CD8-positive, alpha-beta memory T cell (primary cell): Measurements from ENCODE around the gene IGFBP7. TPM values are rescaled to one million over a fixed set of nuclear protein-coding genes. Genes with fewer than 3 reads are reported as not detected.

Source experiments
- CTCF ChIA-PET: fragments of 350-600 bp; sonication (Branson Sonifier 250); formaldehyde crosslinking; loops from one replicate; lab custom pipeline; 2021; ENCODE audit warnings: antibody characterized with exemption; lab: Charles Lee
- POLR2A ChIA-PET: fragments of 350-600 bp; sonication (Branson Sonifier 250); formaldehyde crosslinking; loops from one replicate; lab custom pipeline; 2021; ENCODE audit warnings: antibody characterized with exemption; lab: Charles Lee
- DNase-seq, 5 donors: peaks; one replicate each; pipeline versions ENCODE4 v3.0.0 to v3.0.0-alpha.2; 2020 to 2022; ENCODE audit warnings: mixed read lengths in 1 of 5
- H3K27ac ChIP-seq: one replicate; pipeline ENCODE4 v1.7.0; 2013; ENCODE audit warnings: low read depth, mild to moderate bottlenecking, low read length, moderate library complexity
- H3K27me3 ChIP-seq: 2 replicates; pipeline ENCODE4 v1.7.0; 2013; ENCODE audit warnings: low read length, mild to moderate bottlenecking; ENCODE audit not compliant: insufficient read depth, poor library complexity, severe bottlenecking
- H3K36me3 ChIP-seq: 2 replicates; pipeline ENCODE4 v1.7.0; 2013; ENCODE audit warnings: mild to moderate bottlenecking, low read length, moderate library complexity; ENCODE audit not compliant: insufficient read depth
- H3K4me1 ChIP-seq: 2 replicates; pipeline ENCODE4 v1.7.0; 2013; ENCODE audit warnings: mild to moderate bottlenecking, low read length, moderate library complexity; ENCODE audit not compliant: insufficient read depth
- H3K4me3 ChIP-seq: 2 replicates; pipeline ENCODE4 v1.7.0; 2013; ENCODE audit warnings: mild to moderate bottlenecking, low read length
- H3K9me3 ChIP-seq: 2 replicates; pipeline ENCODE4 v1.7.0; 2013; ENCODE audit warnings: mild to moderate bottlenecking, low read length
- H3K27ac Mint-ChIP-seq, 8 donors: one replicate each; pipeline ENCODE4 v1.8.0; 2020 to 2021; ENCODE audit warnings: mixed read lengths in 8 of 8, mild to moderate bottlenecking in 6 of 8, inconsistent platforms in 3 of 8, moderate library complexity in 3 of 8
- H3K27me3 Mint-ChIP-seq, 2 donors: one replicate each; pipeline ENCODE4 v1.8.0; 2020 to 2021; ENCODE audit warnings: mixed read lengths in 2 of 2, mild to moderate bottlenecking in 1 of 2, moderate library complexity in 1 of 2
- H3K36me3 Mint-ChIP-seq, 3 donors: one replicate each; pipeline ENCODE4 v1.8.0; 2020 to 2021; ENCODE audit warnings: mixed read lengths in 3 of 3, inconsistent platforms in 1 of 3, mild to moderate bottlenecking in 1 of 3
- H3K4me1 Mint-ChIP-seq, 3 donors: one replicate each; pipeline ENCODE4 v1.8.0; 2020 to 2021; ENCODE audit warnings: mixed read lengths in 3 of 3, inconsistent platforms in 1 of 3, mild to moderate bottlenecking in 1 of 3
- H3K4me3 Mint-ChIP-seq, 7 donors: one replicate each; pipeline ENCODE4 v1.8.0; 2020 to 2021; ENCODE audit warnings: mixed read lengths in 7 of 7, mild to moderate bottlenecking in 6 of 7, moderate library complexity in 4 of 7, inconsistent platforms in 2 of 7
- H3K9me3 Mint-ChIP-seq, 5 donors: one replicate each; pipeline ENCODE4 v1.8.0; 2020 to 2022; ENCODE audit warnings: mixed read lengths in 5 of 5, mild to moderate bottlenecking in 3 of 5, moderate library complexity in 2 of 5, inconsistent platforms in 1 of 5
- polyA plus RNA-seq: library from polyadenylated mRNA; unstranded; fragments of 300-500 nt; fragmentation: Illumina TruSeq; gene quantifications from one replicate; pipeline ENCODE4 v1.2.3, GENCODE V29; 2021
- total RNA-seq, 2 experiments: library from RNA; stranded (reverse); gene quantifications; one replicate each; pipeline ENCODE4 v1.2.3, GENCODE V29; 2021

Gene IGFBP7
- total and polyA plus RNA-seq, 3 experiments from 2014 or later = not detected

DNA sequence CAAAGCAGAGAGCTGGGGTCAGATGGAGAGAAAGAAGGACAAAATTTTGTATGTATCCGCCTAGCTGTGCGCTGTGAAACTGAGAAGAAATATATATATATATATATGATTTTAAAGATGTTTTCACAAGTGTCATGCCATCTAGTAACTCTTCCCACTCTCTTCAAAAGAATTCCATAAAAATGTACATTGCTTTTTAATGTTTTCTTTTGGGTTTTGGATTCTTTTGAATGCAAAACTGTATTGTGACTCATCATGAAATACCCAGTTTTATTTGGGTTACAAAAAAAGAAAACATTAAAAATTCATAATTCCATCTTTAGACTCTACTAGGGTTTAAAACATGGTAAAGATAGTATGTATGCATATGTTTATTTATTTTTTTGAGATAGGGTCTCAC lies 34.3 kb upstream of the IGFBP7 start:
- DNase-seq = no peak
- Mint-ChIP-seq H3K27ac (no peak overlapping the region), H3K36me3 (no peaks in the 10 kb centered on the region), H3K27me3 (peaks cover 7 to 14% of the 10 kb centered on the region in 2 donors), H3K4me3 (no peak overlapping the region), H3K9me3 (no peaks in the 10 kb centered on the region), H3K4me1 (no peaks in the 10 kb centered on the region)
- Histone ChIP-seq H3K9me3 (no peaks in the 10 kb centered on the region), H3K4me3 (no peak overlapping the region), H3K4me1 (no peaks in the 10 kb centered on the region), H3K36me3 (no peaks in the 10 kb centered on the region), H3K27me3 (no peaks in the 10 kb centered on the region), H3K27ac (no peak overlapping the region)
- POLR2A ChIA-PET = no interaction called here
- CTCF ChIA-PET = no interaction called here

- Mint-ChIP-seq H3K4me3 (no peak overlapping the region), H3K4me1 (no peaks in the 10 kb centered on the region), H3K36me3 (no peaks in the 10 kb centered on the region), H3K27ac (no peak overlapping the region), H3K27me3 (peaks cover 0 to 6% of the 10 kb centered on the region in 2 donors), H3K9me3 (peaks cover 0 to 4% (median 3%) of the 10 kb centered on the region in 5 donors)
- H3K27me3 ChIP-seq = peaks cover 4% of the 10 kb centered on the region
- H3K4me1 ChIP-seq = no peaks in the 10 kb centered on the region
- no peak overlapping the region for H3K27ac ChIP-seq
- H3K4me3 ChIP-seq = no peak overlapping the region
- ChIA-PET CTCF (interaction anchor here (1.2 kb wide), 1 partner anchor 24 kb away, joined by 3 read pairs; no protein-coding TSS in a partner anchor), POLR2A (no interaction called here)
- no peak for DNase-seq
- no peaks in the 10 kb centered on the region for H3K36me3 ChIP-seq
- H3K9me3 ChIP-seq = no peaks in the 10 kb centered on the region
Measured at GRCh38 chr4:57139783-57140182, 29.6 kb upstream of the IGFBP7 start.

GRCh38 chr4:57137261-57137660 lies 27.1 kb upstream of the IGFBP7 start:
- no peak for DNase-seq
- ChIA-PET POLR2A (no interaction called here), CTCF (no interaction called here)
- no peaks in the 10 kb centered on the region for H3K9me3 ChIP-seq
- H3K4me1 ChIP-seq = no peaks in the 10 kb centered on the region
- Mint-ChIP-seq H3K36me3 (no peaks in the 10 kb centered on the region), H3K4me3 (no peak overlapping the region), H3K4me1 (no peaks in the 10 kb centered on the region), H3K9me3 (peaks cover 0 to 4% (median 3%) of the 10 kb centered on the region in 5 donors), H3K27ac (no peak overlapping the region), H3K27me3 (peaks cover 0 to 12% of the 10 kb centered on the region in 2 donors)
- no peak overlapping the region for H3K4me3 ChIP-seq
- no peak overlapping the region for H3K27ac ChIP-seq
- H3K36me3 ChIP-seq = no peaks in the 10 kb centered on the region
- peaks cover 4% of the 10 kb centered on the region for H3K27me3 ChIP-seq

- Histone ChIP-seq H3K9me3 (no peaks in the 10 kb centered on the region), H3K27ac (no peak overlapping the region), H3K4me3 (no peak overlapping the region), H3K36me3 (no peaks in the 10 kb centered on the region), H3K4me1 (no peaks in the 10 kb centered on the region), H3K27me3 (peaks cover 4% of the 10 kb centered on the region)
- ChIA-PET CTCF (no interaction called here), POLR2A (no interaction called here)
- H3K27me3 Mint-ChIP-seq = peaks cover 4 to 16% of the 10 kb centered on the region in 2 donors
- H3K4me3 Mint-ChIP-seq = no peak overlapping the region
- no peaks in the 10 kb centered on the region for H3K36me3 Mint-ChIP-seq
- H3K9me3 Mint-ChIP-seq = peaks cover 0 to 4% (median 3%) of the 10 kb centered on the region in 5 donors
- DNase-seq = no peak
- no peaks in the 10 kb centered on the region for H3K4me1 Mint-ChIP-seq
- H3K27ac Mint-ChIP-seq = no peak overlapping the region
Measured at GRCh38 chr4:57136281-57136680, 26.1 kb upstream of the IGFBP7 start.

DNA sequence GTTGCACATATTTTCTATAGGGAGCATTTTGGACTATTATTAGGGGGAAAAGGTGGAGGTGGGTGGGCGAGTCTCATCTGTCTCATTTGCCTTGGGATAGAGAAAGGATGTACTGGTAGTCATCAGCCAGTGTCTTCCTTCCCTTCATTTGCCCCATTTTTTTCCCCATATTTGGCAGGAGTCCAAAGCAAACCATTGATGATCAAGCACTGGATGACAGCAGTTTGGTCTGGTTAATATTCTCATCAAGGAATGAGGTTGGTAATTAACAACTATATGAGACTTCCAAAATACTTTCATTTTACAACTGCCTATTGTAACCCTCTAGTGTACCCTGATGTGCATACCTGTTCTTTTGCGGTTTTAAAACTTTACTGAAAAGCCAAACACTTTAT lies 22.6 kb upstream of the IGFBP7 start:
- POLR2A ChIA-PET = interaction anchor here (0.6 kb wide), 1 partner anchor 146 kb away, joined by 5 read pairs; no protein-coding TSS in a partner anchor
- H3K4me3 Mint-ChIP-seq = no peak overlapping the region

DNA sequence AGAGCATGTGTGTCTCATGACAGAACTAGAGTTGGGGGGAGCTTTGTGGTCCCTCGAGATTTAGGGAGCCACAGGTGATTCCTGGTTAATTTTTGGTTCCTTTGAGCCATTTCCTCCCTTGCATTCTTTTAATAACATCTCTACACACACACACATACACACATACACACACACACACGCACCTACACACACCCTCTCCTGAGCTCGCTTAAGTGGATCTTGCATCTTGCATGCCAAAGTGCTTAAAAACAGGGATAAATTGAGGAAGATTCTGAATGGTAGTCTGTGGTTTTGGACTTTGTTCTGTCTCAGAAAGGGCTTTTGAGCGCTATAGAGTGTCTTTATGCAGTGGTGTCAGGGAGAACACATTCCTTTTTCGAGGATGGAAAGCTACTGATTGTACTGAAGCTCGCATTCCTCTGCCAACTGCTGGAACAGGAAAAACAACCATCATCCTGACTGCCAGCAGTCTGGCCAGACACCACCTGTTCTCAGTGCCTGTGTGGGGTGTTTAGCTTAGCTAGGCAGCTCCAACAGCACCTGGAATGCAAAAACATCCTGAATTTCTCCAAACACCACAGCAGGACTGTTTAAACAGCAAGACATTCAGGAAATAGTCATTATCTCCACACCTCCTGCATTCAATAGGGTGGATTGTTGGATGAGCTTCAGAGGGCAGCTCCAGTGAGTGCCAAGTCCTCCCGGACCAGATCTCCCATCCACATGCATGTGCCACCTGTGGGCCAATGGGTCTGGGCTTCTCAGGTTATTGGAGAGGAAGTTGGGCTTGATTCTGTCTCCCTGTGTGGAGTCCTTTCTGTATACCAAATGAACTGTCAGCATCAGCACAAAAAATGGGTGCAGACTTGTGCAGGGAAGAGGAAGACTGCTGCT lies 21.9 kb upstream of the IGFBP7 start:
- CTCF ChIA-PET = no interaction called here
- Mint-ChIP-seq H3K4me3 (no peak overlapping the region), H3K27ac (no peak overlapping the region), H3K36me3 (no peaks in the 10 kb centered on the region), H3K9me3 (peaks cover 1 to 9% (median 5%) of the 10 kb centered on the region in 5 donors), H3K27me3 (peaks cover 12 to 21% of the 10 kb centered on the region in 2 donors), H3K4me1 (no peaks in the 10 kb centered on the region)
- POLR2A ChIA-PET = no interaction called here
- no peaks in the 10 kb centered on the region for H3K4me1 ChIP-seq
- peaks cover 4% of the 10 kb centered on the region for H3K27me3 ChIP-seq
- H3K4me3 ChIP-seq = no peak overlapping the region
- H3K36me3 ChIP-seq = no peaks in the 10 kb centered on the region
- DNase-seq = no peak
- no peak overlapping the region for H3K27ac ChIP-seq
- H3K9me3 ChIP-seq = no peaks in the 10 kb centered on the region

More for the DNA sequence above, 22.6 kb upstream of the IGFBP7 start:
- Histone ChIP-seq H3K9me3 (no peaks in the 10 kb centered on the region), H3K4me3 (no peak overlapping the region), H3K27me3 (peaks cover 4% of the 10 kb centered on the region), H3K36me3 (no peaks in the 10 kb centered on the region), H3K27ac (no peak overlapping the region), H3K4me1 (no peaks in the 10 kb centered on the region)
- no peak overlapping the region for H3K27ac Mint-ChIP-seq
- no peaks in the 10 kb centered on the region for H3K36me3 Mint-ChIP-seq
- DNase-seq = no peak
- H3K4me1 Mint-ChIP-seq = no peaks in the 10 kb centered on the region
- H3K9me3 Mint-ChIP-seq = peaks cover 0 to 8% (median 4%) of the 10 kb centered on the region in 5 donors
- peaks cover 12 to 21% of the 10 kb centered on the region in 2 donors for H3K27me3 Mint-ChIP-seq
- CTCF ChIA-PET = no interaction called here

GRCh38 chr4:57129477-57129876 lies 19.3 kb upstream of the IGFBP7 start:
- no peaks in the 10 kb centered on the region for H3K36me3 ChIP-seq
- no peak overlapping the region for H3K27ac ChIP-seq
- Mint-ChIP-seq H3K4me3 (no peak overlapping the region), H3K27me3 (peaks cover 14 to 22% of the 10 kb centered on the region in 2 donors), H3K4me1 (no peaks in the 10 kb centered on the region), H3K9me3 (peaks cover 5 to 14% (median 10%) of the 10 kb centered on the region in 5 donors), H3K36me3 (no peaks in the 10 kb centered on the region), H3K27ac (no peak overlapping the region)
- no peaks in the 10 kb centered on the region for H3K9me3 ChIP-seq
- H3K4me3 ChIP-seq = no peak overlapping the region
- no peaks in the 10 kb centered on the region for H3K4me1 ChIP-seq
- H3K27me3 ChIP-seq = no peaks in the 10 kb centered on the region
- no peak for DNase-seq
- ChIA-PET POLR2A (no interaction called here), CTCF (no interaction called here)

GRCh38 chr4:57127361-57127760 lies 17.2 kb upstream of the IGFBP7 start:
- ChIA-PET CTCF (interaction anchor here (0.8 kb wide), 1 partner anchor 36 kb away, joined by 3 read pairs; no protein-coding TSS in a partner anchor), POLR2A (no interaction called here)
- Mint-ChIP-seq H3K4me3 (no peak overlapping the region), H3K27ac (no peak overlapping the region), H3K9me3 (peaks cover 5 to 14% (median 13%) of the 10 kb centered on the region in 5 donors), H3K27me3 (peaks cover 17 to 29% of the 10 kb centered on the region in 2 donors), H3K4me1 (no peaks in the 10 kb centered on the region), H3K36me3 (no peaks in the 10 kb centered on the region)
- no peaks in the 10 kb centered on the region for H3K9me3 ChIP-seq
- H3K27me3 ChIP-seq = no peaks in the 10 kb centered on the region
- no peaks in the 10 kb centered on the region for H3K36me3 ChIP-seq
- H3K27ac ChIP-seq = no peak overlapping the region
- H3K4me3 ChIP-seq = no peak overlapping the region
- no peak for DNase-seq
- no peaks in the 10 kb centered on the region for H3K4me1 ChIP-seq
